WTC11 (cell line): Measurements from ENCODE around the gene BRCA1.

Experiments
- CBFB ChIP-seq: sonication (generic); formaldehyde crosslinking; IDR thresholded peaks from 2 replicates; pipeline ENCODE4 v1.8.1; 2022; ENCODE audit warnings: mild to moderate bottlenecking, low read depth, missing genetic modification reagents
- CREB1 ChIP-seq: sonication (generic); formaldehyde crosslinking; IDR thresholded peaks from 2 replicates; pipeline ENCODE4 v1.8.0; 2023; ENCODE audit warnings: mild to moderate bottlenecking, missing genetic modification reagents
- ESRRA ChIP-seq: sonication (generic); formaldehyde crosslinking; IDR thresholded peaks from 2 replicates; pipeline ENCODE4 v1.8.1; 2022; ENCODE audit warnings: mild to moderate bottlenecking, missing genetic modification reagents, borderline replicate concordance
- ETV6 ChIP-seq: sonication (generic); formaldehyde crosslinking; IDR thresholded peaks from 2 replicates; pipeline ENCODE4 v1.8.1; 2022; ENCODE audit warnings: mild to moderate bottlenecking, missing genetic modification reagents
- NR1H2 ChIP-seq: sonication (generic); formaldehyde crosslinking; IDR thresholded peaks from 2 replicates; pipeline ENCODE4 v1.9.0; 2021; ENCODE audit warnings: mild to moderate bottlenecking, moderate library complexity, missing genetic modification reagents
- SMAD3 ChIP-seq: sonication (generic); formaldehyde crosslinking; IDR thresholded peaks from 2 replicates; pipeline ENCODE4 v1.8.0; 2022; ENCODE audit warnings: missing genetic modification reagents, mild to moderate bottlenecking, borderline replicate concordance
- SOX15 ChIP-seq: fragments of 250-450 bp; sonication (Bioruptor Pico); IDR thresholded peaks from 2 replicates; pipeline ENCODE4 v1.9.0; 2021; ENCODE audit warnings: mild to moderate bottlenecking
- SP1 ChIP-seq: sonication (generic); formaldehyde crosslinking; conservative IDR thresholded peaks from 2 replicates; pipeline ENCODE4 v1.8.1; 2022; ENCODE audit warnings: missing genetic modification reagents
- TCF7 ChIP-seq: sonication (generic); formaldehyde crosslinking; IDR thresholded peaks from 2 replicates; pipeline ENCODE4 v1.8.0; 2022; ENCODE audit warnings: mild to moderate bottlenecking, low read depth, missing genetic modification reagents, moderate library complexity
- ZNF423 ChIP-seq: fragments of 250-450 bp; sonication (Bioruptor Pico); IDR thresholded peaks from 2 replicates; pipeline ENCODE4 v2.1.2; 2022; ENCODE audit warnings: mild to moderate bottlenecking, moderate library complexity
- TF ChIP-seq, protein P1 (sequence below): fragments of 200-600 bp; IDR thresholded peaks from 2 replicates; pipeline ENCODE4 v1.8.0; 2022; ENCODE audit warnings: antibody characterized with exemption
- TF ChIP-seq, protein P2 (sequence below): sonication (generic); formaldehyde crosslinking; IDR thresholded peaks from 2 replicates; pipeline ENCODE4 v1.8.1; 2022; ENCODE audit warnings: low read depth, missing genetic modification reagents, borderline replicate concordance
- TF ChIP-seq, protein P3 (sequence below): sonication (generic); formaldehyde crosslinking; IDR thresholded peaks from 2 replicates; pipeline ENCODE4 v1.8.1; 2022; ENCODE audit warnings: mild to moderate bottlenecking, moderate library complexity, missing genetic modification reagents
- TF ChIP-seq, protein P4 (sequence below): sonication (generic); formaldehyde crosslinking; IDR thresholded peaks from 2 replicates; pipeline ENCODE4 v1.8.0; 2023; ENCODE audit warnings: missing genetic modification reagents

DNA sequence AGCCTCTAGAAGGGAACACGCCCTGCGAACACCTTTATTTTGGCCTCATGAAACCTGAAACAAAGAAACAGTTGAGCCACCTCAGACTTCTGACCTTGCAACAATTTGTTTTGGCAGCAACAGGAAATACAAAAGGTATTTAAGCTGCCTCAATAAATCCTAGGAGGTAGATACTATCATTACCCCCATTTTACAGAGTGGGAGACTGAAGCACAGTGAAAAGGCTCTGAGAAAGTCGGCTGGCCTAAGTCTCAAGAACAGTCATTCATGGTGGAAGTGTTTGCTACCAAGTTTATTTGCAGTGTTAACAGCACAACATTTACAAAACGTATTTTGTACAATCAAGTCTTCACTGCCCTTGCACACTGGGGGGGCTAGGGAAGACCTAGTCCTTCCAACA lies 81.1 kb downstream of the BRCA1 start:
- no peak for TF ChIP-seq CREB1 (CRISPR knock-in tag)
- no peak for TF ChIP-seq SOX15 (CRISPR knock-in tag)
- TF ChIP-seq, protein P1, sequence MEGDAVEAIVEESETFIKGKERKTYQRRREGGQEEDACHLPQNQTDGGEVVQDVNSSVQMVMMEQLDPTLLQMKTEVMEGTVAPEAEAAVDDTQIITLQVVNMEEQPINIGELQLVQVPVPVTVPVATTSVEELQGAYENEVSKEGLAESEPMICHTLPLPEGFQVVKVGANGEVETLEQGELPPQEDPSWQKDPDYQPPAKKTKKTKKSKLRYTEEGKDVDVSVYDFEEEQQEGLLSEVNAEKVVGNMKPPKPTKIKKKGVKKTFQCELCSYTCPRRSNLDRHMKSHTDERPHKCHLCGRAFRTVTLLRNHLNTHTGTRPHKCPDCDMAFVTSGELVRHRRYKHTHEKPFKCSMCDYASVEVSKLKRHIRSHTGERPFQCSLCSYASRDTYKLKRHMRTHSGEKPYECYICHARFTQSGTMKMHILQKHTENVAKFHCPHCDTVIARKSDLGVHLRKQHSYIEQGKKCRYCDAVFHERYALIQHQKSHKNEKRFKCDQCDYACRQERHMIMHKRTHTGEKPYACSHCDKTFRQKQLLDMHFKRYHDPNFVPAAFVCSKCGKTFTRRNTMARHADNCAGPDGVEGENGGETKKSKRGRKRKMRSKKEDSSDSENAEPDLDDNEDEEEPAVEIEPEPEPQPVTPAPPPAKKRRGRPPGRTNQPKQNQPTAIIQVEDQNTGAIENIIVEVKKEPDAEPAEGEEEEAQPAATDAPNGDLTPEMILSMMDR = no peak
- TF ChIP-seq NR1H2 (CRISPR knock-in tag) = no peak
- TF ChIP-seq ZNF423 = no peak
- TF ChIP-seq, protein P2, sequence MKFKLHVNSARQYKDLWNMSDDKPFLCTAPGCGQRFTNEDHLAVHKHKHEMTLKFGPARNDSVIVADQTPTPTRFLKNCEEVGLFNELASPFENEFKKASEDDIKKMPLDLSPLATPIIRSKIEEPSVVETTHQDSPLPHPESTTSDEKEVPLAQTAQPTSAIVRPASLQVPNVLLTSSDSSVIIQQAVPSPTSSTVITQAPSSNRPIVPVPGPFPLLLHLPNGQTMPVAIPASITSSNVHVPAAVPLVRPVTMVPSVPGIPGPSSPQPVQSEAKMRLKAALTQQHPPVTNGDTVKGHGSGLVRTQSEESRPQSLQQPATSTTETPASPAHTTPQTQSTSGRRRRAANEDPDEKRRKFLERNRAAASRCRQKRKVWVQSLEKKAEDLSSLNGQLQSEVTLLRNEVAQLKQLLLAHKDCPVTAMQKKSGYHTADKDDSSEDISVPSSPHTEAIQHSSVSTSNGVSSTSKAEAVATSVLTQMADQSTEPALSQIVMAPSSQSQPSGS = no peak
- TF ChIP-seq TCF7 = no peak
- no peak for TF ChIP-seq ESRRA (CRISPR knock-in tag)
- no peak for TF ChIP-seq SMAD3 (CRISPR knock-in tag)
- TF ChIP-seq ETV6 (CRISPR knock-in tag) = no peak
- TF ChIP-seq, protein P3, sequence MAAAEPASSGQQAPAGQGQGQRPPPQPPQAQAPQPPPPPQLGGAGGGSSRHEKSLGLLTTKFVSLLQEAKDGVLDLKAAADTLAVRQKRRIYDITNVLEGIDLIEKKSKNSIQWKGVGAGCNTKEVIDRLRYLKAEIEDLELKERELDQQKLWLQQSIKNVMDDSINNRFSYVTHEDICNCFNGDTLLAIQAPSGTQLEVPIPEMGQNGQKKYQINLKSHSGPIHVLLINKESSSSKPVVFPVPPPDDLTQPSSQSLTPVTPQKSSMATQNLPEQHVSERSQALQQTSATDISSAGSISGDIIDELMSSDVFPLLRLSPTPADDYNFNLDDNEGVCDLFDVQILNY = no peak
- no peak for TF ChIP-seq SP1 (CRISPR knock-in tag)
- TF ChIP-seq CBFB (CRISPR knock-in tag) = no peak
- TF ChIP-seq, protein P4, sequence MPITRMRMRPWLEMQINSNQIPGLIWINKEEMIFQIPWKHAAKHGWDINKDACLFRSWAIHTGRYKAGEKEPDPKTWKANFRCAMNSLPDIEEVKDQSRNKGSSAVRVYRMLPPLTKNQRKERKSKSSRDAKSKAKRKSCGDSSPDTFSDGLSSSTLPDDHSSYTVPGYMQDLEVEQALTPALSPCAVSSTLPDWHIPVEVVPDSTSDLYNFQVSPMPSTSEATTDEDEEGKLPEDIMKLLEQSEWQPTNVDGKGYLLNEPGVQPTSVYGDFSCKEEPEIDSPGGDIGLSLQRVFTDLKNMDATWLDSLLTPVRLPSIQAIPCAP (CRISPR knock-in tag) = no peak
